Dermis blood vessel endothelial cell (primary cell): ENCODE measurements around the gene DAO. TPM values are rescaled to one million over a fixed set of nuclear protein-coding genes. Genes with fewer than 3 reads are reported as not detected.
A peak's percentile ranks its signal among the peaks of the same experiment; 100 is the strongest.
"Not testable (repeated sequence)": the region's sequence is repeated elsewhere in the genome, so short reads cannot be mapped to it uniquely, and the experiment has no call there.

Source experiments
- DNase-seq: peaks from one replicate; pipeline ENCODE4 v3.0.0; 2010
- total RNA-seq: library from RNA; depleted of rRNA; stranded (reverse); fragments of >200 nt; gene quantifications from 2 replicates; pipeline ENCODE4 v1.2.3, GENCODE V29; 2014

DAO gene
- total RNA-seq, 1 donor from 2014 or later: under 0.01 TPM

- peak; percentile 94 for DNase-seq
Measured at GRCh38 chr12:108850854-108851573, 28.9 kb upstream of the DAO start.

- DNase-seq: peak; percentile 94
Measured at GRCh38 chr12:108852674-108853309, 27.1 kb upstream of the DAO start.

GRCh38 chr12:108853426-108853825 is 26.5 kb upstream of the DAO start:
- DNase-seq: peak; percentile 43

GRCh38 chr12:108853981-108854446 is 25.9 kb upstream of the DAO start:
- peak; percentile 88 for DNase-seq

- peak; percentile 98 for DNase-seq
Measured at GRCh38 chr12:108854451-108855283, 25.2 kb upstream of the DAO start.

GRCh38 chr12:108855284-108856169 is 24.4 kb upstream of the DAO start:
- peak; percentile 19 for DNase-seq

GRCh38 chr12:108856170-108856427 is 23.8 kb upstream of the DAO start:
- peak; percentile 23 for DNase-seq

- peak; percentile 57 for DNase-seq
Measured at GRCh38 chr12:108856428-108857157, 23.3 kb upstream of the DAO start.

GRCh38 chr12:108857158-108857407 is 22.8 kb upstream of the DAO start:
- DNase-seq: no peak

GRCh38 chr12:108858311-108859074 is 21.4 kb upstream of the DAO start:
- DNase-seq: peak; percentile 28

GRCh38 chr12:108859141-108859922 is 20.6 kb upstream of the DAO start:
- not testable (repeated sequence) for DNase-seq

- no peak for DNase-seq
Measured at GRCh38 chr12:108859923-108860291, 20.0 kb upstream of the DAO start.

GRCh38 chr12:108860443-108860842 is 19.4 kb upstream of the DAO start:
- no peak for DNase-seq

GRCh38 chr12:108861878-108862587 is 17.9 kb upstream of the DAO start:
- DNase-seq: no peak

GRCh38 chr12:108862588-108862959 is 17.3 kb upstream of the DAO start:
- DNase-seq: no peak

- no peak for DNase-seq
Measured at GRCh38 chr12:108865169-108865568, 14.7 kb upstream of the DAO start.

- not testable (repeated sequence) for DNase-seq
Measured at GRCh38 chr12:108866083-108866482, 13.8 kb upstream of the DAO start.

GRCh38 chr12:108868781-108869180 is 11.1 kb upstream of the DAO start:
- no peak for DNase-seq

GRCh38 chr12:108875280-108875679 is 4.6 kb upstream of the DAO start:
- no peak for DNase-seq
